ENCODE data around the gene MSANTD1. TPM values are rescaled to one million over a fixed set of nuclear protein-coding genes. Genes with fewer than 3 reads are reported as not detected.

Gene MSANTD1
- total RNA-seq, 1 experiment from 2014 or later = 0.71 TPM

- H3K9ac ChIP-seq (ENCODE audit: low read length) = no peak overlapping the region
- no peaks in the 10 kb centered on the region for H3K79me2 ChIP-seq (ENCODE audit: insufficient read depth, low read length)
- no peak for ATAC-seq
- ChIA-PET CTCF (no interaction called here), RAD21 (ENCODE audit: low non-redundant PET in 1 of 2, low total read pairs in 2 of 2, uncharacterized antibody in 2 of 2, unreplicated experiment in 2 of 2) (no interaction called here), POLR2A (no interaction called here)
- H3K9me2 ChIP-seq (ENCODE audit: insufficient read depth) = no peaks in the 10 kb centered on the region
- no peaks in the 10 kb centered on the region for H3K9me3 ChIP-seq (ENCODE audit: control insufficient read depth in 1 of 2, insufficient read depth in 1 of 2, low read depth in 1 of 2, low read length in 2 of 2)
- no peaks in the 10 kb centered on the region for H3K36me3 ChIP-seq (ENCODE audit: control insufficient read depth in 1 of 2, insufficient read depth in 2 of 2, low read length in 2 of 2)
- DNase-seq (ENCODE audit: low read depth, low spot score) = no peak
- no peaks in the 10 kb centered on the region for H4K20me1 ChIP-seq (ENCODE audit: insufficient read depth)
- H2AFZ ChIP-seq (ENCODE audit: low read depth, low read length, poor library complexity, severe bottlenecking) = no peak overlapping the region
- no TSS peak for BruUV-seq (replicated peaks)
- H3K4me2 ChIP-seq (ENCODE audit: low read length) = no peak overlapping the region
- H3K27me3 ChIP-seq (ENCODE audit: insufficient read depth, low read length) = no peaks in the 10 kb centered on the region
- no peak overlapping the region for H3K27ac ChIP-seq (ENCODE audit: low read depth, low read length)
- intact Hi-C loops (cut with micrococcal nuclease) = no loop called here
- TF ChIP-seq, protein P1, sequence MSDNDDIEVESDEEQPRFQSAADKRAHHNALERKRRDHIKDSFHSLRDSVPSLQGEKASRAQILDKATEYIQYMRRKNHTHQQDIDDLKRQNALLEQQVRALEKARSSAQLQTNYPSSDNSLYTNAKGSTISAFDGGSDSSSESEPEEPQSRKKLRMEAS (IDR thresholded peaks at IDR 0.05) = no peak
- TF ChIP-seq CEBPB (IDR thresholded peaks at IDR 0.05; ENCODE audit: low read depth) = no peak
- TF ChIP-seq SRF (IDR thresholded peaks at IDR 0.05; ENCODE audit: low read depth) = no peak
- TF ChIP-seq REST (IDR thresholded peaks at IDR 0.05; ENCODE audit: low read depth) = no peak
- TF ChIP-seq, protein P2, sequence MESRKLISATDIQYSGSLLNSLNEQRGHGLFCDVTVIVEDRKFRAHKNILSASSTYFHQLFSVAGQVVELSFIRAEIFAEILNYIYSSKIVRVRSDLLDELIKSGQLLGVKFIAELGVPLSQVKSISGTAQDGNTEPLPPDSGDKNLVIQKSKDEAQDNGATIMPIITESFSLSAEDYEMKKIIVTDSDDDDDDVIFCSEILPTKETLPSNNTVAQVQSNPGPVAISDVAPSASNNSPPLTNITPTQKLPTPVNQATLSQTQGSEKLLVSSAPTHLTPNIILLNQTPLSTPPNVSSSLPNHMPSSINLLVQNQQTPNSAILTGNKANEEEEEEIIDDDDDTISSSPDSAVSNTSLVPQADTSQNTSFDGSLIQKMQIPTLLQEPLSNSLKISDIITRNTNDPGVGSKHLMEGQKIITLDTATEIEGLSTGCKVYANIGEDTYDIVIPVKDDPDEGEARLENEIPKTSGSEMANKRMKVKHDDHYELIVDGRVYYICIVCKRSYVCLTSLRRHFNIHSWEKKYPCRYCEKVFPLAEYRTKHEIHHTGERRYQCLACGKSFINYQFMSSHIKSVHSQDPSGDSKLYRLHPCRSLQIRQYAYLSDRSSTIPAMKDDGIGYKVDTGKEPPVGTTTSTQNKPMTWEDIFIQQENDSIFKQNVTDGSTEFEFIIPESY (IDR thresholded peaks at IDR 0.05; ENCODE audit: extremely low read depth, insufficient replicate concordance, low read length) = no peak
- no peak for TF ChIP-seq CBX3 (IDR thresholded peaks at IDR 0.05; ENCODE audit: low read depth)
- TF ChIP-seq ELF1 (IDR thresholded peaks at IDR 0.05; ENCODE audit: borderline replicate concordance, low read depth) = no peak
- no peak for TF ChIP-seq RAD21 (IDR thresholded peaks at IDR 0.05; ENCODE audit: low read depth)
- no peak for TF ChIP-seq TCF7L2 (IDR thresholded peaks at IDR 0.05; ENCODE audit: borderline replicate concordance, extremely low read depth, insufficient read depth, insufficient read length)
- TF ChIP-seq EGR1 (IDR thresholded peaks at IDR 0.05; ENCODE audit: low read depth) = no peak
- no peak for TF ChIP-seq POLR2AphosphoS5 (IDR thresholded peaks at IDR 0.05; ENCODE audit: low read depth, low read length)
- no peak for TF ChIP-seq ZNF274 (IDR thresholded peaks at IDR 0.05; ENCODE audit: low read depth, low read length)
- TF ChIP-seq EZH2 (IDR thresholded peaks at IDR 0.05) = no peak
- no peak for TF ChIP-seq ZFX (IDR thresholded peaks at IDR 0.05)
- H3K4me1 ChIP-seq (ENCODE audit: control insufficient read depth in 1 of 2, insufficient read depth in 2 of 2, low read length in 2 of 2) = no peaks in the 10 kb centered on the region
- H3K4me3 ChIP-seq (replicated peaks in 1 of 2; ENCODE audit: low read depth in 1 of 2, low read length in 2 of 2) = no peak overlapping the region
Observed at GRCh38 chr4:3240936-3241522, 7.9 kb upstream of the MSANTD1 start.

Measured in HCT116 (cell line).